ENCODE data around the gene PTPN12. TPM values are rescaled to one million over a fixed set of nuclear protein-coding genes. Genes with fewer than 3 reads are reported as not detected.

The PTPN12 gene
- total RNA-seq (2022; extraction: Qiagen RNA extraction): 60.3 to 98.5 TPM (median 66.5 TPM) in 5 replicates

GRCh38 chr7:77537136-77537777 lies at the start of gene PTPN12:
Gene PTPN12 (plus strand): TSS chr7:77537295. CDS start chr7:77537547, 252 bp downstream.

Other genes starting within 250 kb of the PTPN12 start
- 2.9 to 3.5 TPM (median 3.1 TPM) in 5 replicates for gene GSAP, start 120.9 kb upstream of the PTPN12 start, total RNA-seq (2022; extraction: Qiagen RNA extraction)
- gene RSBN1L, start 159.2 kb downstream of the PTPN12 start, total RNA-seq (2022; extraction: Qiagen RNA extraction): 7.0 to 10.5 TPM (median 7.5 TPM) in 5 replicates

All from A549 treated with AZD2906 at 1 μM for 4 hours (cell line).